Activated CD4-positive, alpha-beta T cell treated with anti-CD3 and anti-CD28 coated beads, Interleukin-2, amount 50 U/mL, for 16 hours (primary cell): Measurements from ENCODE around the gene PROP1.
"Not testable (repeated sequence)": the region's sequence is repeated elsewhere in the genome, so short reads cannot be mapped to it uniquely, and the experiment has no call there.

ENCODE experiments used
- DNase-seq: peaks from one replicate; pipeline ENCODE4 v3.0.0-alpha.2; 2020

The PROP1 gene

DNA sequence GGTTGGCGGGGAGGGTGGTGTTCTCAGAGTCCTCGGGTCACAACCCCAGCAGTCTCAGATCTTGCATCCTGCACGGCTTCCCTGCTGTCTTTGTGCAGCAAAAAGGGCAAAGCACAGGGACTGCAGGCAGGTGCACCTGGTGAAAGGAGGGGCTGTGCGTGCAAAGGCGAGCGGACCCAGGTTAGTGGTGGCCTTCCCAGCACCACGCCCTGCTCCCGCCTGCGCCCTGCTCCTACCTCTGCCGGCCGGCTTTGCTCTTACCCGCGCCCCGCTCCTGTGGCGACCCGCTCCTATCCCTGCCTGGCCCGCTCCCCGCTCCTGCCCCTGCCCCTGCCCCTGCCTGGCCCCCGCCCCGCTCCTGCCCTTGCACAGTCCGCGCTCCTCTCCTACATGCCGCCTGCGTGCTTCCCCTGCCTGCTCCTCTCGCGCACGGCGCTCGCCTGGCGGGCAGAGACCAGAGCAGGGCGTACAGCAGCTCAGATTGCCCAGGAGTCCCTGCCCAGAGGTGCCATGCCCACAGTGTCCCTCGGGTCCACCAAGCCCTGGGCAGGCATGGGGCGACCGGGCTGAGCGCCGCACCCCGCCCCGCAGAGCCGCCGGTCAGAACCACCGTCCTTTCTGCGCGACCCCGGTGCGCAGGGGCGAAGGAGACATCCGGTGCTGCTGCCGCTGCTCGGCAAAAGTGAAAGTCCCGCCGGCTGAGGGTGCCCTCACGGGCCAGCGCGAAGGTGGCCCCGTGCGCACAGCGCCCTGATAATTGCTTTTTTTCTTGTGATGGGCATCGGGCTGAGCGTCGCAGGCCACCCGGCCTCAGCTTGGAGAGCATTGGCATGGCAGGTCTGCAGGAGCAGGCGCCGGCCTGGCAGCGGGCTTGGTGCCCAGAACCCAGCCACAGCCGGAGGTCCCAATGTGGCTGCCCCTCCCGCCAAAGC, 52.0 kb downstream of the PROP1 start:
- peak; percentile 37 for DNase-seq

- not testable (repeated sequence) for DNase-seq
These were observed 53.1 kb downstream of the PROP1 start for GRCh38 chr5:177942896-177943295.
